ENCODE results near the gene RGS6. TPM values are rescaled to one million over a fixed set of nuclear protein-coding genes. Genes with fewer than 3 reads are reported as not detected.
A peak's percentile ranks its signal among the peaks of the same experiment; 100 is the strongest.

RGS6 gene
- total and polyA plus RNA-seq, 7 donors: 0.19 to 1.6 (median 0.42) TPM

DNA sequence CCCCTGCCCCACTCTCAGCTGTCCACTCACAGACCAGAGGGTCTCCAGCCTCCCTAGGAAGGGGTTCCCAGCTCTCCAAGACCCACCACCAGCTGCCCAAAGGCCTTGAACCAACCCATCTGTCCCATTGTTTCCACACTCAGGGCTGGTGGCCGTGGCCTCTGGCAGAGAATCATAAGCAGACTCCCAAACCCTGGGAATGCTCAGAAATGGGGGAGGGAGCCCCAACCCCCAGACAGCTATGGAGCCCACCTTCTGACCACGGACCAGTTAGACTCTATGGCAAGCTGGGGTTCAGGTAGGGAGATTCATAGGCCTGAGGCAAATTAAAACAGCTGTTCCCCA, 681.7 kb downstream of the RGS6 start:
- WGBS, 3 donors: 75 to 84% (median 77%) methylated on average over 2 of the region's 2 CpGs
- H3K27ac ChIP-seq: peak overlapping the region; percentile 88
- no peak for ATAC-seq
- intact Hi-C loops (cut with DNase I): no loop called here
- TF ChIP-seq, protein P1, sequence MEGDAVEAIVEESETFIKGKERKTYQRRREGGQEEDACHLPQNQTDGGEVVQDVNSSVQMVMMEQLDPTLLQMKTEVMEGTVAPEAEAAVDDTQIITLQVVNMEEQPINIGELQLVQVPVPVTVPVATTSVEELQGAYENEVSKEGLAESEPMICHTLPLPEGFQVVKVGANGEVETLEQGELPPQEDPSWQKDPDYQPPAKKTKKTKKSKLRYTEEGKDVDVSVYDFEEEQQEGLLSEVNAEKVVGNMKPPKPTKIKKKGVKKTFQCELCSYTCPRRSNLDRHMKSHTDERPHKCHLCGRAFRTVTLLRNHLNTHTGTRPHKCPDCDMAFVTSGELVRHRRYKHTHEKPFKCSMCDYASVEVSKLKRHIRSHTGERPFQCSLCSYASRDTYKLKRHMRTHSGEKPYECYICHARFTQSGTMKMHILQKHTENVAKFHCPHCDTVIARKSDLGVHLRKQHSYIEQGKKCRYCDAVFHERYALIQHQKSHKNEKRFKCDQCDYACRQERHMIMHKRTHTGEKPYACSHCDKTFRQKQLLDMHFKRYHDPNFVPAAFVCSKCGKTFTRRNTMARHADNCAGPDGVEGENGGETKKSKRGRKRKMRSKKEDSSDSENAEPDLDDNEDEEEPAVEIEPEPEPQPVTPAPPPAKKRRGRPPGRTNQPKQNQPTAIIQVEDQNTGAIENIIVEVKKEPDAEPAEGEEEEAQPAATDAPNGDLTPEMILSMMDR (IDR thresholded peaks at IDR 0.05): no peak
- no peaks in the 10 kb centered on the region for H3K27me3 ChIP-seq (ENCODE audit: insufficient read depth in 3 of 3, low read length in 2 of 3)
- H3K9me3 ChIP-seq: no peaks in the 10 kb centered on the region
- H3K4me1 ChIP-seq: peaks cover 60% of the 10 kb centered on the region
- no peaks in the 10 kb centered on the region for H3K36me3 ChIP-seq (ENCODE audit: insufficient read depth in 1 of 2, low read depth in 1 of 2)
- H3K4me3 ChIP-seq: no peak overlapping the region
- no peak for DNase-seq

DNA sequence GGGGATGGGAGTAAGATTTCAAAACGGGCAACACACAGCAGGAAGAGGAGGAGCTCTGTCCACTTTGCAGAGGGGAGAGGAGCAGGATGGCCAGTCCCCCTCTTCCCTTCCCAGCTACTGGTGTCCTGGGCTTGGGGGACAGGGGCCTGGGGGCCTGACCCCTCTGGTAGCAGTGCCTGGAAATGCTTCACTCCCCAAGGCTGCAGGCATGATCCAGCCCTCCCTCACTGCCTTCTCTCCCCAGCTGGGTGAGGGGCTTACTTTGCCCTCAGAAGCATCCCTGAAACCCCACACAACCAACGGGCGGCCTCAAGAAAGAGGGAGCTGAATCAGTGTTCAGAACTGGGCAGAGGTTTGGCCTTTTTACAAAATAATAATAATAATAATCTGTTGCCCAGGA, 682.1 kb downstream of the RGS6 start:
- no peaks in the 10 kb centered on the region for H3K36me3 ChIP-seq (ENCODE audit: insufficient read depth in 1 of 2, low read depth in 1 of 2)
- ATAC-seq: no peak
- H3K27me3 ChIP-seq (ENCODE audit: insufficient read depth in 3 of 3, low read length in 2 of 3): no peaks in the 10 kb centered on the region
- peak overlapping the region; percentile 88 for H3K27ac ChIP-seq
- DNase-seq: no peak
- H3K4me3 ChIP-seq: no peak overlapping the region
- intact Hi-C loops (cut with DNase I): no loop called here
- H3K9me3 ChIP-seq: no peaks in the 10 kb centered on the region
- WGBS, 3 donors: 77 to 79% (median 79%) methylated on average over 3 of the region's 3 CpGs
- H3K4me1 ChIP-seq: peaks cover 63% of the 10 kb centered on the region
- TF ChIP-seq, protein P1 (IDR thresholded peaks at IDR 0.05): no peak

DNA sequence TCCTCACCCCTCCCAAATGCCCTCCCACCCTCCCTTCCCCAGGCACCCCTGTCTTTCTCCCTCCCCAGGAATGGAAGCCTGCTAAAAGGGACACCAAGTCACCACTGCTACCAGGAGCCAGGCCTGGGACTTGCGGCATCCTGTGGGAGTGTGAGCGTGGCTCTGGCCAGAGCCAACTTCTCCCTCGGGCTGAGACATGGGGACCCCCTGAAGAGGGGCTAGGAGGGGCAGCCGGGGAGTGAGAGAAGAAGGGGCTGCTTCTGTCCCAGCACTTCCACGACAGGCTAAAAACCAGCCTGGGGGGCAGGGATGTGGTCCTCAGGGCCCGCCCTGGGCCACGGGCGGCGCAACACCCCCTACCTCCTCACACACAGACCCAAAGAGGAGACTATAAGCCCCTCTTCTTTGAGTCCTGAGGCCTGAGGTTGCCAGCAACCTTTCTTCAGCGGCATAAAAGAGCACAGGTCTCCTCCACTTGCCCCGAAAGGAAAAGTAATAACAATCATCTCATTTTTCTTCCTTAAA, 682.7 kb downstream of the RGS6 start:
- H3K27me3 ChIP-seq (ENCODE audit: insufficient read depth in 3 of 3, low read length in 2 of 3): no peaks in the 10 kb centered on the region
- no peaks in the 10 kb centered on the region for H3K36me3 ChIP-seq (ENCODE audit: insufficient read depth in 1 of 2, low read depth in 1 of 2)
- DNase-seq (no peak), ATAC-seq (no peak)
- TF ChIP-seq, protein P1 (IDR thresholded peaks at IDR 0.05): no peak
- H3K4me1 ChIP-seq: peaks cover 63% of the 10 kb centered on the region
- H3K9me3 ChIP-seq: no peaks in the 10 kb centered on the region
- WGBS, 3 donors: 77 to 82% (median 79%) methylated on average over 11 of the region's 11 CpGs
- no peak overlapping the region for H3K4me3 ChIP-seq
- intact Hi-C loops (cut with DNase I): loop anchor here in 1 of 2 donors (5.0 kb wide), 1 partner anchor 277 kb away; the partner anchor contains the start of gene DPF3
- peak overlapping the region; percentile 88 for H3K27ac ChIP-seq

DNA sequence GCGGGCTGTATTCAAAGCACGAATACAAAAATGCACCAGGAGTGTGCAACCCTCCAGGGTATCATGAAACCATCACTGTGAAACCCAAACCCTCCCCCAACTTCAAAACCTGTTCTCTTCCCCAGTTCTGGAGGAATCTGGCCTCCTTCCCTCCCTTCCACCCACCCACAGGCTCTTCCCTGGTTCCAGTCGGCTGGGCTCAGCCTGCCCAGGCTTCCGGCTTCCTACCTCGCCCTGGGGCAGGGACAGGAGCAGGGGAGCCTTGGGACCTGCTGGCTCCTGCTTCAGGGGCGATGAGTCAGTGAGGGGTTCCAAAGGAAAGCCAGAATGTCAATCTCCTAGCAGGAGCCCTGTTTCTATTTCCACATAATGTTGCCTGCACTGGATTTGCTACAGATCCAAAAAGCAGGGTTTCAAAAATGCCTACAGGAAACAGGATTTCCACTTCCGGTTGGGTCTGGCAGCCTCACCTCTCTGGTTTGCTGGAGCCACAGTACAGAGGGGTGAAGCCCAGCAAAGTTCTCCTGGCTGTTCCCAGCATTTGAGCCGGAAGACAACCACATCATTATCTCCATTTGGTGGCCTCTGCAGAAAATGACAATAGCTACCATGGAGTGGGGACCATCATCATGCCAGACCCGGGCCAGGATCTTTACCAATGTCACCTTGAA, 683.4 kb downstream of the RGS6 start:
- intact Hi-C loops (cut with DNase I): loop anchor here in 1 of 2 donors (5.0 kb wide), 1 partner anchor 277 kb away; the partner anchor contains the start of gene DPF3
- WGBS, 3 donors: 64 to 70% (median 68%) methylated on average over 9 of the region's 9 CpGs
- ATAC-seq: no peak

More for the DNA sequence above, 683.4 kb downstream of the RGS6 start:
- peaks cover 63% of the 10 kb centered on the region for H3K4me1 ChIP-seq
- DNase-seq: peak in 1 of 2 donors; percentile 44
- TF ChIP-seq, protein P1 (IDR thresholded peaks at IDR 0.05): no peak
- H3K27me3 ChIP-seq (ENCODE audit: insufficient read depth in 3 of 3, low read length in 2 of 3): no peaks in the 10 kb centered on the region
- no peaks in the 10 kb centered on the region for H3K36me3 ChIP-seq (ENCODE audit: insufficient read depth in 1 of 2, low read depth in 1 of 2)
- no peak overlapping the region for H3K4me3 ChIP-seq
- no peaks in the 10 kb centered on the region for H3K9me3 ChIP-seq
- peak overlapping the region; percentile 88 for H3K27ac ChIP-seq
